ENCODE data around the gene SLCO2A1.

GRCh38 chr3:133986311-133986710 is 43.4 kb downstream of the SLCO2A1 start:
- TF ChIP-seq, protein P1, sequence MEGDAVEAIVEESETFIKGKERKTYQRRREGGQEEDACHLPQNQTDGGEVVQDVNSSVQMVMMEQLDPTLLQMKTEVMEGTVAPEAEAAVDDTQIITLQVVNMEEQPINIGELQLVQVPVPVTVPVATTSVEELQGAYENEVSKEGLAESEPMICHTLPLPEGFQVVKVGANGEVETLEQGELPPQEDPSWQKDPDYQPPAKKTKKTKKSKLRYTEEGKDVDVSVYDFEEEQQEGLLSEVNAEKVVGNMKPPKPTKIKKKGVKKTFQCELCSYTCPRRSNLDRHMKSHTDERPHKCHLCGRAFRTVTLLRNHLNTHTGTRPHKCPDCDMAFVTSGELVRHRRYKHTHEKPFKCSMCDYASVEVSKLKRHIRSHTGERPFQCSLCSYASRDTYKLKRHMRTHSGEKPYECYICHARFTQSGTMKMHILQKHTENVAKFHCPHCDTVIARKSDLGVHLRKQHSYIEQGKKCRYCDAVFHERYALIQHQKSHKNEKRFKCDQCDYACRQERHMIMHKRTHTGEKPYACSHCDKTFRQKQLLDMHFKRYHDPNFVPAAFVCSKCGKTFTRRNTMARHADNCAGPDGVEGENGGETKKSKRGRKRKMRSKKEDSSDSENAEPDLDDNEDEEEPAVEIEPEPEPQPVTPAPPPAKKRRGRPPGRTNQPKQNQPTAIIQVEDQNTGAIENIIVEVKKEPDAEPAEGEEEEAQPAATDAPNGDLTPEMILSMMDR (IDR thresholded peaks at IDR 0.05; ENCODE audit: insufficient read depth, low read length, poor library complexity, severe bottlenecking): no peak
- no peak for TF ChIP-seq EZH2phosphoT487 (conservative IDR thresholded peaks at IDR 0.05; ENCODE audit: low read length)

Measured in SU-DHL-6 (cell line).